Erythroblast (primary cell): ENCODE results near the gene PTPRM.
"Not testable (repeated sequence)": the region's sequence is repeated elsewhere in the genome, so short reads cannot be mapped to it uniquely, and the experiment has no call there.

Source experiments
- DNase-seq, 2 experiments: peaks; one replicate each; lab custom pipeline; 2025; lab: John Stamatoyannopoulos, UW
- GATA1 ChIP-seq: IDR thresholded peaks from 2 replicates; pipeline ENCODE4 v1.6.1; 2011; ENCODE audit warnings: low read depth, mild to moderate bottlenecking, control low read depth, low read length, moderate library complexity
- POLR2A ChIP-seq: IDR thresholded peaks from 2 replicates; pipeline ENCODE4 v1.6.1; 2011; ENCODE audit warnings: mild to moderate bottlenecking, low read length

PTPRM gene

GRCh38 chr18:7733642-7734041 lies 166.5 kb downstream of the PTPRM start:
- TF ChIP-seq GATA1: no peak
- TF ChIP-seq POLR2A: no peak
- DNase-seq: no peak

GRCh38 chr18:7735196-7735595 lies 168.1 kb downstream of the PTPRM start:
- no peak for DNase-seq
- TF ChIP-seq POLR2A (no peak), GATA1 (no peak)

DNA sequence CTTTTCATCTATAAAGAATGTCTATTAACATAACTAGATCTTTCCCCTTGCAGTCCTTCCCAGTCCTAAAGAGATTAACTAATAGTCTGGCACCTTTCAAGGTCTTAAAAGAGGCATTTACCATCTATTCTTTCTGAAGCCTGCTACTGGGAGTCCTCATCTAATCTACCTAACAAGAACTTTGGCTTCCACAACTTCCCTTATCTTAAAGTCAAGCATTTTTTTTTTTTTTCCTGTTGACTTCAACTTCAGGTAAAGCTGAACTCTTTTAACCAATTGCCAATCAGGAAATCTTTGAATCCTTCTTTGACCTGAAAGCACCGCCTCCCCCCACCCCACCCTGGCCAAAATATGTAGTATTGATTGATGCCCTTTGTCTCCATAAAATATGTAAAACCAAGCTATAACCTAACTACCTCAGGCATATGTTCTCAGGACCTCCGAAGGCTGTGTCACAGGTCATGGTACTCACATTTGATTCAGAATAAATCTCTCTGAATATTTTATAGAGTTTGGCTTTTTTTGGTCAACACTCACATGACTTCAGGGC lies 168.6 kb downstream of the PTPRM start:
- TF ChIP-seq POLR2A (no peak), GATA1 (no peak)
- no peak for DNase-seq

- DNase-seq: not testable (repeated sequence)
These were observed 169.4 kb downstream of the PTPRM start for GRCh38 chr18:7736526-7736925.

DNA sequence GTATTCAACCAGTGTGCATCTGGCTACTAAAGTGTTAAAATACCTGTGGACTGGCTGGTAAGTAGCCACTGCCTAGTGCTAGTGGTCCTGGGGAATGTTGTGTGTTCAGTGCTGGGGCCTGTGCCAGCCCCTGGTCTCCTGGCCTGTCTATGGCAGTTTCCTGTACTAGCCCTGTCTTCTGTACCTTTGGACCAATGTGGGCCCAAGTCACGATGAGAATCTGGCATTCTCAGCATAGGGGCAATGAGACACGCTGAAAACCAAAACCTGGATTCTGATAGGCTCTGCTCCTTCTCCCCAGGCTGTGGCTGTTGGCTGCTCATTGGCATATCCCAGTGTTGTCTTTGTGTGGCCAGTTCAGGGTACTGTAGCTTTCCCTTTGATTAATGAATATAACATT lies 170.4 kb downstream of the PTPRM start:
- no peak for DNase-seq
- TF ChIP-seq POLR2A (no peak), GATA1 (no peak)

- TF ChIP-seq GATA1 (no peak), POLR2A (no peak)
- no peak for DNase-seq
These were observed 173.7 kb downstream of the PTPRM start for GRCh38 chr18:7740821-7741220.

- TF ChIP-seq GATA1: no peak
- no peak for TF ChIP-seq POLR2A
These were observed 174.5 kb downstream of the PTPRM start for GRCh38 chr18:7741640-7742039.

DNA sequence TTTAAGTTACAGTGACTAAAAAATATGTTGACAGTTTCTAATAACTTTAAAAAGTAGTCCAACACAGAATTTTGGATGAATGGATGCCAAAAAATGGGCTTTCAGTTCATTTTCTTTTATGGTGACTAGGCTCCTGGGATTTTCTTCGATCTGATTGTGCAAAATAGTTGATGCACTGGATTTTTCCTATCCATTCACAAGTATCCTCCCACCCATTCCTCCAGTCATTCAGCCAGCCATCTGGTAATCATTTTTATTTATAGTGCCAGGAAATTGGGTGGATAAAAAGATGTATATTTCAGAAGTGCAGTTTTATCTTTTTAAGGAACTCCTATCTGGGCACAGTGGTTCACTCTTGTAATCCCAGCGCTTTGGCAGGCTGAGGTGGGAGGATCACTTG lies 175.1 kb downstream of the PTPRM start:
- DNase-seq: no peak
- no peak for TF ChIP-seq GATA1
- TF ChIP-seq POLR2A: no peak

More at GRCh38 chr18:7741640-7742039, 174.5 kb downstream of the PTPRM start:
- DNase-seq: no peak

- TF ChIP-seq POLR2A: no peak
- TF ChIP-seq GATA1: no peak
- no peak for DNase-seq
These were observed 176.1 kb downstream of the PTPRM start for GRCh38 chr18:7743256-7743655.

DNA sequence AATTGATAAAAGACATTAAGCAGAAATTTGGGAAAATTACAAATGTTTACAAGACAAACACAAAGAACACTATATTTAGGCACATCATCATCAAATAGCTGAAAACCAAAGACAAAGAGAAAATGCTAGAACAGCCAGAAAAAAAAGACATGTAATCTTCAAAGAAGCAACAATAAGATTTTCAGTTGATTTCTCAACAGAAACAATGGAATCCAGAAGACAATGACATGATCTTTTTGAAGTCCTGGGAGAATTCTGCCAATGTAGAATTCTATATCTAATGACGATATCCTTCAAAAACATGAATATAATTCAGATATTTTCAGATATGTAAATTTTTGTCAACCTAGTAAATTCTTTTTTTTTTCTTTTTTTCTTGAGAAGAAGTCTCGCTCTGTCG lies 179.0 kb downstream of the PTPRM start:
- TF ChIP-seq POLR2A: no peak
- TF ChIP-seq GATA1: no peak
- no peak for DNase-seq

GRCh38 chr18:7748251-7749007 lies 181.3 kb downstream of the PTPRM start:
- DNase-seq: no peak

GRCh38 chr18:7749008-7749405 lies 181.9 kb downstream of the PTPRM start:
- no peak for TF ChIP-seq POLR2A
- no peak for TF ChIP-seq GATA1
- DNase-seq: no peak

More at GRCh38 chr18:7748251-7749007, 181.3 kb downstream of the PTPRM start:
- TF ChIP-seq GATA1 (no peak), POLR2A (no peak)

DNA sequence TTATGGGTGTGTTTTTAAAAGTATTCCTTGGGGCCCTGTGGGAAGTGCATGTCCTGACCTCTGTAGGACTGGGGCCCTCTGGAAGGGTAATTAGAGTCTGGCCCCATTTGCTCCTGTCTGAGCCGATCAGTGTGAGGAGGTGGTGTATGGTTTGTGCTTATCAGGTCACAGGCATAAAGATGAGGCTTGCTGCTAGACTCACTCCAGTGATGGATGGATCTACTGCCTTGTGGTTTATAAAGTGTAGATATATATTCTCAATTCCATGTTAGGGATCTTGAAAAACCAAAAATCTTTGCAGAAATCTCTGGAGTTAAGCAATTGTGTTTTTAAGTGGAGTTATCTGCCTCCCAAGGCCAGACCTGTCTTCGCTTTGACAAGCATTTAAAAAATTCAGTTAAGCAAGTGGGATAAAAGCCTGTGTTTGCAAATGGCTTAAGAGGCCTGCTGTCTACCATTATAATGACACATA lies 182.4 kb downstream of the PTPRM start:
- TF ChIP-seq POLR2A (no peak), GATA1 (no peak)
- no peak for DNase-seq

- TF ChIP-seq GATA1 (no peak), POLR2A (no peak)
- DNase-seq: no peak
These were observed 183.1 kb downstream of the PTPRM start for GRCh38 chr18:7750095-7750663.
